Amniotic epithelial cell (primary cell): ENCODE measurements around the gene MTOR.
"Not testable (repeated sequence)": the region's sequence is repeated elsewhere in the genome, so short reads cannot be mapped to it uniquely, and the experiment has no call there.

Source experiments
- DNase-seq: peaks from one replicate; pipeline ENCODE4 v3.0.0-alpha.2; 2010; ENCODE audit warnings: low read depth

The MTOR gene

DNA sequence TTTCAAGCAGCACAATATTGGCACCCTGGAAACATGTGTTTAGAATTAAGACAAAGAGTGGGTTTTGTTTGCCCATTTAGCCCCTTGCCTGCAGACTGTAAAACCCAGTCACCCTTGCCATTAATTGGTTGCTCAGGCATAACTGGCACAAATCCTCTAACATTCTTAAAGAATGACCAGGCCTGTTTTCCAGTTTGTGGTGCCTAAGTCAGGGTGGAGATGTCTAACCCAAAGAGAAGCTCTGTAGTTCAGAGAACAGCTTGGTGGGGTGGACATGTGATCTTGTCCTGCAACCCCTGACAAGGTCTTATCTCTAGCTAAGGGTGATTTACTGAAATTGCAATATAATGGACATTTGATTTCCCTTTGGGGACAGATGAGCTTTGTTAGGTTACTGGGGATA lies 82.0 kb downstream of the MTOR start:
- peak; percentile 79 for DNase-seq

DNA sequence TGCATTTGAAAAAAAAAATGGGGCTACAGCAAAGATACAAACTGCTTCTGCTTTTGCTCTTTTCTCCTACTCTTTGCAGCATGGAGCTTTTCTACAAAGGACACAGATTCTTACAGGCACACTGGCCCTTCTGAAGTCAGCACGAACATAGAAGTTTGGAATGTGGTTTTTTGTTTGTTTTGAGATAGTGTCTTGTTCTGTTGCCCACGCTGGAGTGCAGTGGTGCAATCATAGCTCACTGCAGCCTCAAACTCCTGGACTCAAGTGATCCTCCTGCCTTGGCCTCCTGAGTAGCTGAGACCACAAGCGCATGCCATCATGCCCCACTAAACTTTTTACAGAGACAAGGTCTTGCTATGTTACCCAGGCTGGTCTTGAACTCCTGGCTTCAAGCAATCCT lies 82.6 kb downstream of the MTOR start:
- not testable (repeated sequence) for DNase-seq

DNA sequence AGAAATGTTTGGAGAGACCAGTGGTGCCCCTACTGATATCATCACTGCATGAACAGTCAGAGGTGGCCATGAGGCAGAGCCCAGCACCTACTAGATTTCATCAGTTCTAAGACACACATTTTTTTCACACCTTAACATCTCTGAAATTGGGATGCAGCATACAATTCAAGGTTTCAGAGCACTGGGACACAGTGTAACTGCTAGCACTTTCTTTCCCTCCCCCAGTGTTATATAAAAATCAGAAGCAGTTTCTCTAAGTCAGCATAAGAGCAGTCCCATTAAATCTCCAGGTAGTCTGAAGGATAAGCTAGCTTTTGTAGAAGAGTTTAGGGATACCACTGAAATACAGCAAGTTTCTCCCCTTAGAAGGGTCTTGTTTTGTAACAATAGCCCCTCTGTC lies 83.2 kb downstream of the MTOR start:
- DNase-seq, result no peak

DNA sequence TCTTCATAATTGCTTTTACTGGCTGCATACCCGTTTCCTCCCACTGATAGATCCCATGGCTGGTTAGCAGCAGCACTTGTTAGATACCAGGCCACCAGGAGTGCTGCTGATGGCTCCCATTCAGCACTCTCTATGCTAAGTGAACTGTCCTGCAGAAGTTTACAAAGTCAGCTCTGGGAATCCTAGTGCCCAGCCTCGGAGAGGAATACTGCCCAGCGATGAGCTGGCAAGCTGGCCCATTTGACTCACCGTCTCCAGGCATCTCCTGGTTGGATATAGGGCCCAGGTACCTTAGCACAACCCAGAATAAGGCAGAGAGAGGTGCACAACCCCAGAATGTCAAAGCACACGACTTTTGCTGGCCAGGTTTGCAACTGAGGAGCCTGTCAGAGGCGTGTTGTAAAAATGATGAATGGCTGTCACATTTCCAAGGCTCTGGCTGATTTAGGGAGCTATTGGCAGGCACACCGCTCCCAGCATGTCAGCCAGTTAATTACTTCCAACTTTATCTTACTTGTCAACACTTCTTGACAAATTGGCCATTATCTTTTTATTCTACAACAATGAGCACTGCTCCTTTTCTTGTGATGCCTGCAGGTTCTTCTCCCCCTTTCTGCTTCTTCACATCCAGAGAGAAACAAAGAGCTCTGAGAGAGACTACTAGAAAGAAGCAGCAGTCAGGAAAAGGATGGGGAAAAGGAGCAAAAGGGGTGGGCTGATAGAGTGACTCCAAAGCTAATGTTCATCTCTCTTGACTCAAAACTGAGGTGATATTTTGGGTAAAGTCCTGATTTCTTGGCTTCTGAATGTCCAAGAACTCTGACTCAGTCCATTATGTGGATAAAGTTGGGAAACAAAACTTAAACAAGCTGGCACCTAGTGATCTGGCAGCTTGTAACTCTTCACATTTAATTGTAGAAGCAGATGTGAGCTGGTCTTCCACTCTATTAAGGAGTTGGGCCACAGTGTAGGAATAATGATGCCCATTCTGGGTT lies 84.0 kb downstream of the MTOR start:
- DNase-seq, result no peak

DNA sequence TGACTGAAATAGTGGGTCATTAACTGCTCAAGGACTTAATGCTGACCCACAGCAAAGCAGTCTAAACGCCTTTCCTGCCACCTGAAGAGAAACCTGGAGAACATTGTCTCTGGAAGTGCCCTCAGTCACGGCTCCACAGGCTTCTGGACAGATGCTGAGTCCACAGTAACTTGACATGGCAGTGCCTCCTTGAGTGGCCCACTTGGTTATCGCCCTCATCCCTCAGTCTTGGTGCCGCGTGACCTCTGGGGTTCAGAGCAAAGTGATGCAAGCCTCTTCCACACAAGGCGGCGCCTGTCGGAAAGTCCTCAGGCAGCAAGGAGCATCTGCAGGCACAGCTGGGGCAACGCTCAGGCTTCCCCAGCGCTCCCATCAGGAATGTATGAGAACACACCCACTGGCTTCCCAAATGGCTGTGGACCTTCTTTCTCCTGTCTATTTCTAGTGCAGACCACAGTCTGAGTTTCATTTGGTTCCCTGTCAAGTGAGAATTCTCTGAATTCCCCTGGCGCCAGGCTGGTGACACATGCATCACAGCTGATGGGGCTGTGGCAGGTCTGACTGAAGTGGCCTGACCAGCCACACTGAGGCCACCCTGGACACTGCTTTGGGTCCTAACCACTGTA lies 86.2 kb downstream of the MTOR start:
- DNase-seq, result no peak

DNA sequence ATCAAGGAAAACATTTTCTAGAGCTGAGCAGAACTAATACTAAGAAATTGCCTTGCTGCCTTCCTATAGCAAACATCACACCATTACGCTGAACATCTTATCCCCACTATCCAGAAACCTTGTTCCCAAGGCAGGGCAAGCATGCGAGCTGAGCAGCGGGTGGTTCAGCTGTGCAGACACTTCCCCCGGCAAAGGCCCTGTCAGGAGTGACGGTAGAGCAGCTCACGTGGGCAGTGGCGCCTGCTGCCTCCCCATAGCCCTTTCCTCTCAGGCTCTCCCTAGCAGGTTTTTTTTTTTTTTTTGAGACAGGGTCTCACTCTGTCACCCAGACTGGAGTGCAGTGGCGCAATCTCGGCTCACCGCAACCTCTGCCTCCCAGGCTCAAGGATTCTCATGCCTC lies 86.9 kb downstream of the MTOR start:
- no peak for DNase-seq

DNA sequence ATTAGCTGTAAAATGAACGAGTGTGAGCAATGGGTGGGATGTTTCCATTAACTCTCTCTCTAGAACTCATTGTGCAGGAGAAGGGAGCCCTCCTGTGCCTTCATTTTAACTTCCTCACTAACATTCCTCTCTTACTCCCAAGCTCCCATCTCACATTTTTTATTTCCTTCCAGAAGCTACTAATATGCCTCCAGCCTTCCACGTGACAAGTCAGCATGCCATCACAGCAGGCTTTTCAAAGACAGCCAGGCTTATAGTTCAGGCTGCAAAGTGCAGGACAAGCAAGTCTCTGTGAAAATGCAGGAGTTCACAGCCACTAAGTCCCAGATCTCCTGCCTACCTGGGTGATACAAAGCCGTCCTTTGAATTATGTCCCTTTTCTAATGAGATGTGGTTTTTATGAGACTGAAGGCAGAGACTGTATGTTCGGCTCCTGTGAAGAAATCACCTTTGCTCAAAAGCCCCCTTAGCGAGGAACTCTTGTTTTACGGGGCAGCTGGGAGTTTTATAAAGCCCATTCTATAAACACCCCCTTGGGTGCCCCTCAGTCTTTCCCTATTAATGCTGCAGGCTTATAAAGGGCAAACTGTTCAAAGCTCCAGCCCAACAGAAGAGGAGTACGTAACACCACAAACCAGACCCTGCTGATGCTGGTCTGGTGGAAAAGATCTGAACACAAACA lies 87.9 kb downstream of the MTOR start:
- no peak for DNase-seq

DNA sequence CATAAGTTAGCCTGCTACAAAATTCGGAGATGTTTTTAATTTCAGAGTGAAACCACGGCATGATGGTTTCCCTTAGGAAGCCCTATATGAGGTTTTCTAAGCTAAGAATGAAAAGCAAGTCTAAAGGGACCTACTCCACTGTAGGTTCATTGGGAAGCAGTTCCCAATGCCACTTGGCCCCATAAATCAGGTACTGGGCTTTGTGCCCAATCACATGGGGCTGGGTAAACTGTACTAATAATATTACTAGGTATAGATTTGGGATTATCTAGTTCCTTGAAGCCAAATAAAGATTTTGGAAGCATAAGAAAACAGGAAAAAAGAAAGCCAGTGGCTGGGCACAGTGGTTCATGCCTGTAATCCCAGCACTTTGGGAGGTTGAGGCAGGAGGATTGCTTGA lies 92.2 kb downstream of the MTOR start:
- DNase-seq, result no peak

DNA sequence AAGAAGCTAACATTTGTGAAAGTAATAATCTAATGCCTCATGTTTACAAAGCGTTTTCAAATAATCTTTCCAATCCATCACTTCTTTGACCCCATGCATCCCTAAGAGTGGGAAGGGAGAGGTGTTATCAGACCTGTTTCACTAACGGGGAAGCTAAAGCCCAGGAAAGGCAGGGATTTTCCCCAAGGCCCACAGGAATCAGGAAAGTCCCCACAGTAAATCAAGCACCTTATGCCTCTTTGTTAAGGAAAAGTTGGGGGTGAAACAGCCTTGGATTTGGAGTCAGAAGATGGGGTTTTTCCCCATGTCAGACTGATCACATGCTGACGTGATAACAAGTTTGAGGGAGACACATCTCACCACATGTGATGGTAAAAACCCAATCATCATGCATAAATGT lies 93.1 kb downstream of the MTOR start:
- DNase-seq, result no peak

DNA sequence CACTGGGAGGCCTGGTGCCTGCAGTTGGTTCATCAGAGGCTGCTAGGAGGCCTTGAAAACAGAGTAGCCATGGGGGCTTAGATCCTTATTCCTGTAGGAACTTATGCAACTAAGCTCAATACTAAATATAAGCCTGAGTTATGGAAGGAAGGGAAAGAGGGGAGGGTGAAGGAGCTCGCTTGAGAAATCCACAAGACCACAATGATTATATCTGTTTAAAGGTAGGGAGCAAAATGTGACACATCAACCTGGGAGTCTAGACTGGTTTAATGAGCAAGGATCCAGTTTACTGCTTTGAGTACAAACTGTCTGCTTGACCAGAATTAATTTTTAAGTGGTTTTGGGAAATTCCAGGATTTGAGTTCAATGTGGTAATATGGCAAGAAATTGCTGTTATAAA lies 93.6 kb downstream of the MTOR start:
- DNase-seq, result no peak

DNA sequence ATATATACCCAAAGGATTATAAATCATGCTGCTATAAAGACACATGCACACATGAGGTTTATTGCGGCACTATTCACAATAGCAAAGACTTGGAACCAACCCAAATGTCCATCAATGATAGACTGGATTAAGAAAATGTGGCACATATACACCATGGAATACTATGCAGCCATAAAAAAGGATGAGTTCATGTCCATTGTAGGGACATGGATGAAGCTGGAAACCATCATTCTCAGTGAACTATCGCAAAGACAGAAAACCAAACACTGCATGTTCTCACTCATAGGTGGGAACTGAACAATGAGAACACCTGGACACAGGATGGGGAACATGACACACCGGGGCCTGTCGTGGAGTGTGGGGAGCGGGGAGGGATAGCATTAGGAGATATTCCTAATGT lies 95.6 kb downstream of the MTOR start:
- not testable (repeated sequence) for DNase-seq

DNA sequence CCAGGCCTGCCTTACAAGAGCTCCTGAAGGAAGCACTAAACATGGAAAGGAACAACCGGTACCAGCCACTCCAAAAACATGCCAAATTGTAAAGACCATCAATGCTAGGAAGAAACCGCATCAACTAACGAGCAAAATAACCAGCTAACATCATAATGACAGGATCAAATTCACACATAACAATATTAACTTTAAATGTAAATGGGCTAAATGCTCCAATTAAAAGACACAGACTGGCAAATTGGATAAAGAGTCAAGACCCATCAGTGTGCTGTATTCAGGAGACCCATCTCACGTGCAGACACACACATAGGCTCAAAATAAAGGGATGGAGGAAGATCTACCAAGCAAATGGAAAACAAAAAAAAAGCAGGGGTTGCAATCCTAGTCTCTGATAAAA lies 99.6 kb downstream of the MTOR start:
- DNase-seq, result not testable (repeated sequence)

DNA sequence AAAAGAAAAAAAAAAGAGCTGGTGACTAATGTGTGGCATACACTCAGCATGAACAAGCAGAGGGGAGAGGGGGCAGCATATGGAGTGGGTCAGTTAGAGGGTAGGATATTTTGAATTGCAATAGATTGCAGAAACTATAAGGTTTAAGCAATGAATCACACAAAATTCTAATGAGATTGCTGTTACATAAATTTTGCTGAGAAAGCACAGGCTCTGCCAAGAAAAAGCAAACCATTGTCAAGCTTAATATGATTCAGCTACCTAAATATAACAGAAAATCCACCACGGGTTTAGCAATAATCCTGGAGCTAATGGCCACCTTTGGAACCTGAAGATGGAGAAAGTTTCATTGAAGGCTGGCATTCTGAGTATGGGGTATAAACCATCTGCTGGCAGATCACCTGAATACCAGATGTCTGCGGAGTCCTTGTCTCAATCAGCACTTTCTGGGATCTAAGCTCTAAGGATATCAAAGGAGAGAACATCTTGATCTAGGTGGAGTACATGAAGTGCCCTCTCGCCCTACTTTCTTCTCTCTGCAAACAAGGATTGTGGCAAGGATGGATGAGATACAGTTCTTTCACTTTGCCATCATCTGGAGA lies 103.5 kb downstream of the MTOR start:
- DNase-seq, result peak; percentile 96

DNA sequence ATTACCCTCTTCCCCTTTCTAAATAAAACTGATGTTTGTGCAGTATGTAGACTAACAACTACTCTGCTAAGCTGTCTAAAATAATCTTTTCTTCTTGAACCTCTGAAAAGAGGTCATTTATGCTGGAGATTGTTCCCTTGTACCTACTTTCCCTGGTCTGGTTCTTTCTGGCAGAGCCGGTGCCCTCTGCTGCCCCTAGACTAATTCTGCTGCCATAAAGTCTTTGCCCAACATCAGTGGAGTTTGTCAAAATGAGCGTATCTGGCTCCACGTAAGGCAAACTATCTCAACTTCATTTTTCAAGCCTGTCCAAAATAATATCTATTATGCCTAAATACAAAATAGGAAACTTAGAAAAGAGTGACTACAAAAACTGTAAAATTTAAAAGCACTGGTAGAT lies 104.1 kb downstream of the MTOR start:
- no peak for DNase-seq

DNA sequence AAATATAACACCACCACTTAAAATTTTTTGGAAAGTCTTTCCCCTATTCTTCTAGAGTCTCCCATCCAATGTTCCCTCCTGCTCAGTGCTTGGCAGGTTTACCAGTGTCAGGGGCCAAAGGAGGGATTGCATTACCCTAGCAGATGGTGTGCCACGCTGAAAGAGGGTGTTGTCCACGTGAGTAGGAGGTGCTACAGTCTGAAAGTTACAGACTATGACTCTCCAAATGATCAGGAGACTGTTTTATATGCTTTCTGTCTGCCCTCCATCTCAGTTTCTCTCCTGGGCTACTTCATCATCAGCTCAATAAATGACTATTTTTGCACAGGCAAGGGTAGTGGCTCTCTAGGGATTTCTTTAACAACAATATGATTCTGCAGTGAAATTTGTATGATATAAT lies 104.5 kb downstream of the MTOR start:
- peak; percentile 40 for DNase-seq

DNA sequence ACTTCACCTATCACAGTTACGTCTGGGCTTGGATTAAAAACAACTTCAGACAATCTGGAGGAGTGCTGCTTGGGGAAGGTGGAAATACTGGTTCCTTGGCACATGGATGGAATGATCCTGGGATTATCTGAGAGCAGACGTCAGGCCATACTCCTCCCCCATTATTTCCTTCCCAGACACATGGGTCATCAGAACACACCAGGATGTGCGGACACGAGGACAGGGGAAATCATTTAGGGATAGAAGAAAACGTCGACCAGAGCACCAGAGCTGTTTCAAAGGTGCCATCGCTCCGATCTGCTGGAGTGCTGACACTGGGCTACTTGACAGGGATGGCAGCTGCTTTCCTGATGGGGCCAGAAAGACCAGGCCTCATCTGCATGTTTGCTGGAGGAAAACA lies 105.0 kb downstream of the MTOR start:
- no peak for DNase-seq

DNA sequence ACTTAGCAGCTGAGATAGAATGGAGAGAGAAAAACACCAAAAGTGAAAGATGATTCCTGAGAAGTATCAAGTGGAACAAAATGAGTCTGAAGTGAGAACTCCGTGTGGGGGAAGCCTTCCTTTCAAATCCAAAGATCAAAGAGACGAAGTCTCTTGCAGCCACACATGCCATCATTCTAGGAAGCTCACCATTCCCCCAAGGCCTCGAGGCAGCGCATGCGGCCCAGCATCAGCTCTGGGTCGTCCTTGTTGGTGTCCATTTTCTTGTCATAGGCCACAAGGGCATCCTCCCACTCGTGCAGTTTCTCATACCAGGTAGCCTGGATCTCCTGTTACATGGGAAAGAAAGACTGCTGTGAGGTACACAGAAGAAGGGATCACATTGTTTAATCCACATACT lies 105.4 kb downstream of the MTOR start:
- no peak for DNase-seq

DNA sequence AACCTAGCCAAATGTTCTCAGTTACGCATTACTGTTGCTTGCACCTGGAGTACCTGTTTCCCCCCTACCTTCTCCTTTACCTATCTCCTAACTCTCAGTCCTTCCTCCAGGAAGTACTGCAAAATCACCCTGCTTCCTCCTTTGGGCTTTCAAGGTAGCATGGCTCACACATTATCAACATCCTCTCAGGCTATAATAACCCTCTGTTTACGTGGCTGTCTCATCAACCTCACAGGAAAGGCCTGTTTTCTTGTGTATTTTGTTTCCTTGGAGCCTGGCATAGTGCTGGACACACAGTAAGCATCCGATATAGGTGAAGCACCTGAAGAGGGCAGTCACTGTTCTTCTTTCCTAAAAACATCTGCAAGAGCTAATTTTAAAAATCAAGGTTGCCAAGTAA lies 105.9 kb downstream of the MTOR start:
- no peak for DNase-seq

DNA sequence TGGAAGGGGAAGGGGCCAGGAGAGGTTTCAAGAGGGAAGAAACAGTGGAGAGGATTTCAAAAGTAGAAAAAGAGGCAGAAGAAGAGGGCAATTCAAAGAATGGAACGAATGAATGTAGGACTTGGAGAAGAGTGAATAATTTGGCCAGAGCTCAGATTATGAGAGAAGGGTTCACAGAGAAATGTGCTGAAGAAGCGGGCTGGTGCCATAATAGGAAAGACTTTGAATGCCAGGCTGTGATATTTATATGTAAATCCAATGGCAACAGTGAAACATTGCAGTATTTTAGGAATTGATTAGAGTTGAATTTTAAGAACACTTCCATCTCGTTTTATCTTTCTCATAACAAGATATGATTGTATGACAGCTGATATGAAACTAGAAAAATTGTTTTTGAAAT lies 109.2 kb downstream of the MTOR start:
- no peak for DNase-seq

DNA sequence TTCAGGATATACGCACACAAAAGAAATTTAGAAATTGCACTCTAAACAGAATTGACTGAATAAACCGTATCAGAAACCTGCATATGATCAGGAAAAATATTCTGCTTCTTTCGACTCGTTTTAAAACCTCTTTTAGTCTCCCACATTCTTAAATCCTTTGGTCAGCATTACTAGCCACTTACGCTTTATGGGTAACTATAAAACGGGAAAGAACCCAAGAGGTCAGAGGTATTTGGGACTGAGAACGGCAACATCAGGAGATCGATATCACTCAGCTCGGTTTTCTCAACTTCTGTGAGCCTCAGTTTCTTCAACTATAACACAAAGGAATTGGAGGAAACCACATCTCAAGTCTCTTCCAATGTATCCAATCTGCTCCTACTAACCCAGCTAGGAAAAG lies 109.6 kb downstream of the MTOR start:
- no peak for DNase-seq

DNA sequence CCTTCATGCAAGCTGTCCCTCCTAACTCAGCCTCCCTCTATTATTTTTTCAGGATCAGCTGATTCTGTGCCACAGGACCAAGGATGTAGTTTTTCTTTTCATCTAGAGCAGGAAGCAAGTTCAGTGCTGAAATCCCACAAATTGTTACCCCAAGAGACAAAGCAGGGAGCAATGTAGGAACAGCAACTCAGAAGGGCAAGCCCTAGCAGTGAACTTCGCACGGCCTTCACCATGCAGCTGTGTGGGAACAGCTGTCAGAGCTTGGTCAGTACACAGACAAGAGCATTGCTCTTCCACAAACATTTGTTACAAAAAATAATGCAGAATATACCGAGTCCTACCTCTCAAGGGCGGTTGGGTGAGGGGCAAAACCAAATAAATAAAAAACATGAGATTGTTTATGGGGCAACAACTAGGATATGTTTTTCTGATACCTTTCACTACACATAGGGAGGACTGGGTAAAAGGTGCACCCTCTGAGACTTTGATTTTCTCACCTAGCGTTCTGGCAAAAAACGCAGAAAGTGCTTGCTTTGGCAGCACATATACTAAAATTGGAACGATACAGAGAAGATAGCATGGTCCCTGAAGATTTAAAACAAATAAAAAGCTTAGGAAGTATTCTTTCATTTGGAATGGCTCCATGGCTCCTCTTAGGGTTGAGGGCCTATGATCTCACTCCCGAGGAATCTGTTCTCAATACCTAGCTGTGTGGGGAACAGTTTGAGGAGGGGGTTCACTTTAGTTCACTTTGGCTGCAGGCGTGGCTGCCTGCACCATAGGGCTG lies 110.3 kb downstream of the MTOR start:
- DNase-seq, result no peak

DNA sequence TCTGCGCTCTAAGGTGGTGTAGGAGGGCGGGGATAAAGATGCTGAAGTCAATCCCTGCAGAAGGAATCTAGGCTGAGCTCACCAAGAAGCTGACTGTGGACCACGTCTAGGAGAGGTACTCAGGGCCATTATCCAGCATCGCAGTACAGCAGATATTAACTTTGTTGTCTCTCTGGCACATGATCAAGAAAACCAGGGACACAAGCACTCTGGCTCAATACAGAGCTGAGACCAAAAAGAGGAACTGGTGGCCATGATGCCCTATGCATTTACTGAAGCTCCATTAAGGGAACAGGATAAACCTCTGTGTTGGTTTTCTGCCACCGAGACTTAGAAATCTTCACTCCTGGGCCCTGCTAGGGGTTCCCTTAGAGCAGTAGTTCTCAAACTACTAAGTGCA lies 111.2 kb downstream of the MTOR start:
- DNase-seq, result no peak
